Effector CD4-positive, alpha-beta T cell (primary cell): ENCODE results near the gene MYMX.
"Not testable (repeated sequence)": the region's sequence is repeated elsewhere in the genome, so short reads cannot be mapped to it uniquely, and the experiment has no call there.

Experiments used
- DNase-seq: peaks from one replicate; pipeline ENCODE4 v3.0.0-alpha.2; 2020

Gene MYMX

GRCh38 chr6:44220913-44221290 lies 4.2 kb downstream of the MYMX start:
- no peak for DNase-seq

- peak; percentile 66 for DNase-seq
Observed at GRCh38 chr6:44221291-44221960, 4.7 kb downstream of the MYMX start.

DNA sequence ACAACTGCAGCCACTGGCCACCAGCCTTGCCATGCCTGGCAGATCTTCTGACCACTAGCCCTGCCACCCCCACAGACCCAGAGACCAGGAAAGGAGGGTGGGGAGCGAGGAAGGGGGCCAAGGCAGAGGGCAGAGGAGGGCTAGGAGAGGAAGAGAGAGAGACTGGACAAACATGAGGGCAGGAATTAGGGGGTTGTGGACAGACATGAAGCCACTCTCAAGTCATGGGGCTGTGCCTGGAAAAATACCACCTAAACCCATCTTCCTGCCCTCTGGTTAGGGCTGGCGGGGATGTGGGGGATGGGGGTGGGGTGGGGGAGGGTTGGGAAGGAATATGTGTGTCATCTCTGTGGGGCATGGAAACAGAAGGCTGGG lies 5.2 kb downstream of the MYMX start:
- DNase-seq, result no peak

DNA sequence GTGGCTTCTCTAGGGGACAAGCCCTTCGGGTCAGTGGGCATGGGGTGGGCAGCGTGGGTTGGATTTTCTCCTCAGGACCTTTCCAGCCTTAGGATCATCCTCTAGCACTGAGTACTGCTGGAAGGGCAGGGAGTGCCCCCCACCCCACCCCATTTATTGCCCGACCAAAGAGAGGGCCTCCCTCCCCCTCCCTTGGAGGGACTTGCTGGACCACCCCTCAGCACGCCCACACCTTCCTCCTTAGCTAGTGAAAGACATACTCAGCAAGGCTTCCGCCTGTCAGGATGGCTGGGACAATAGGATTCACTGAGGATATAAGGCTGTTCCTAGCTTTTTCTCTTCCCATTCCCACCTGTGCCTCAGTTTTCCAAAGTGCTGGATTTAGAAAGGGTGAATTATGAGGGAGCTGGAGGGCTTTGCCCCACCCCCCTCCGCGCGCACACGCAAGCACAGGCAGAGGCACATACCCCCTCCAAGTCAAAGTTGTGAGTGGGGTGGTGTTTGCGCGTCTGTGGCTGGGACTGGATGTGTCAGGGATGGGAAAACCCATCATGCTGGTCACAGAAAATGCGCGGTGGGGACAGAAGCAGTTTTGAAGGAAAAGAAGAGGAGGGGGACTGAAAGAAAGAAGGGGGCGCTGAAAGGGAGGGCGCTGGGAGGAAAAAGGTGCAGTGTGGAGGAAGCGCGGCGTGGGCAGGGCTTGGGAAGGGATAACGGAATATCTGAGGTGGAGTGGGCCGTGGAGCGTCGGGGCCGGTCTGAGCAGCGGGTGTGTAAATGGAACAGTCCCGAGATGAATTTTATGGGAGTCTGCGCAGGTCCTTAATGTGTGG lies 6.0 kb downstream of the MYMX start:
- no peak for DNase-seq

DNA sequence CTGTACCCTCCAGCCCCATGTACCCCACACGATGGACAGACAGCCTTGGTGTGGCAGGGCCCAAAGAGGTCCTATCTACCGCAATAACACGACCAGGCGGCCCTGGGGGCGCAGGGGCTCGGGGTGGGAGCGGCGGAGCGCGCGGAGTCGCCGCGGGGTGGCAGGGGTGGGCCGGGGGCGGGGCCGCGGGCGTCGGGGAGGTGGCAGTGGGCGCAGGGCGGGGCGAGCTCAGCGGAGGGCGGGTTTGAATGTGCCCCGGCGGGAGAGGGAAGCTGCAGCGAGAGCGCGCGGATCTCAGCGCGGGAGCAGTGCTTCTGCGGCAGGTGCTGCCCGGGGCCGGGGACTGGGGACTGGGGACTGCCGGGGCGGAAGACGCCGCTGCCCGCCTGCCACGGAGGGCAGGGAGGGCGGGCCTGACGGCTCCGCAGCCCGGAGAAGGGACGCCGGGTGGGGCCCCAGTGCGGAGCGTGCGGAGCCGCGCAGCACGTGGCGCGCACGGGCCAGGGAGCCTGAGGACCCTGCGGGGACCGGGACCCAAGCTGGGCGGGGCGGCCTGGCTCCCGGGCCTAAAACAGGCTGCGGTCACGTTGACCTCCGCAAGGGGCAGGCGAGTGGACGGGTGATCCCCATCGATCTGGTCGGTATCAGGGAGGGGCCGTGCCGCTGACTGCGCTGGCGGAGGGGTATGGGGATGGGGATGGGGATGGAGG lies 6.7 kb downstream of the MYMX start, which contains the start of gene SLC29A1:
Gene SLC29A1 (plus strand): TSS at position 277 of the 710 bp plus-strand sequence. CDS start 3,719 bp downstream, outside the sequence.
- DNase-seq, result peak; percentile 80

- DNase-seq, result no peak
Observed at GRCh38 chr6:44224029-44224964, 7.6 kb downstream of the MYMX start.

DNA sequence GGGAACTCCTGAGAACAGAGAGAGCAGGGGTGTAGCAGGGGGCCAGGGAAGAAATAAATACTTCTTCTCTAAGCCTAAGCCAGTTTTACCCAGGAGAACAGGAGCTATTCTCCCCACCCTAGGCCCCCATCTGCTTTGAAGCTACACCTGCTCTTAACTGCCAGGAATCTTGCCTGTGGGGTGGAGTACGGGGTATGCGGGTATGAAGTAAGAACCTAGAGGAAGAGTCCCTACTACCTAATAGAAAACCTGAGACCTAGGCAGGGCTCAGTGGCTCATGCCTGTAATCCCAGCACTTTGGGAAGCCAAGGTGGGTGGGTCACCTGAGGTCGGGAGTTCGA lies 8.2 kb downstream of the MYMX start:
- no peak for DNase-seq

- DNase-seq, result no peak
Observed at GRCh38 chr6:44225579-44226325, 9.0 kb downstream of the MYMX start.

- DNase-seq, result no peak
Observed at GRCh38 chr6:44226368-44227147, 9.8 kb downstream of the MYMX start.

DNA sequence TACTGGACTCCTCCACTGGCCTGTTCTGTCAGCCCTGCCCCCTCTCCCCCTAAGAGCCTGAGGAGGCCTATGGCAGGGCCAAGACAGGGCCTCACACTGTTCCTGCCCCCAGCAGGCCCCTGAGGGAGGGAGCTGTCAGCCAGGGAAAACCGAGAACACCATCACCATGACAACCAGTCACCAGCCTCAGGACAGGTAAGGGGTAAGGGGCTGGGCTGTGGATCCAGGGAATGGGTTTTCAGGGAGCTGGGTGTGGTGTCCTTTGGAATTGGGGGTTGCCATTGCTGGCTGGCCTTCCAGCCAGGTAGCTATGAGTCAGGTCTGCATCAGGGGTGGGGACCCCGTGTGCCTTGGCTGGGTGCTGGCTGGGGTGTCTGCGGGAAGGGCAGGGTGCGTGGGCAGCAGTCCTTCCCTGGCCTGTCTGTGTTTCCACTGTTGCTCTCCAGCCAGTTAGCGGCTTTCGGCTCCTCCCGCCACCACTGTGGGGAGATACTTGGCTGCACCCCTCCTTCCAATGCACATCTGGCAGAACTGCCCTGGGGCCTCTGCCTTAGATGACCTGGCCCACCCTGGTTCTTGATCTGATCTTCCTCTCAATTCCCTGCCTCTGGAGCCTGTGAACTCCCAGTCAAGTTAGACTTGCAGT lies 10.5 kb downstream of the MYMX start:
- no peak for DNase-seq

DNA sequence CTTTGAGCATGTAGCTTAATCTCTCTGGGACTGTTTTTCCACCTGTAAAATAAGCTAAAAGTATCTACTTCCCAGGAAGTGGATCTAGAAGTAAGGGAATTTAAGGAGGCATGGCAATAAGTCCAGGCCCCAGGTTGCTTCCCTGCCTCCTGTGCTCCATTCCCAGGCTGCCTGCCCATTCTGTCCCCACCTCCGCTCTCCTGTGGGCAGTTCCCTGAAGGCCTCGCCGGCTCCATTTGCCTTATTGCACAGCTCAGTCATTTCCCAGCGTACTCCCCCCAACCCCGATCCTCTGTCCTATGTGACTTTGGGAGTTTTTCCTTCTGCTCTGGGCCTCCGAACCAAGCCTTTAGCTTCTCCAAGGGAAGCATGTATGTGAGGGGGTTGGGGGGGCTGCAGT lies 11.3 kb downstream of the MYMX start:
- DNase-seq, result no peak

DNA sequence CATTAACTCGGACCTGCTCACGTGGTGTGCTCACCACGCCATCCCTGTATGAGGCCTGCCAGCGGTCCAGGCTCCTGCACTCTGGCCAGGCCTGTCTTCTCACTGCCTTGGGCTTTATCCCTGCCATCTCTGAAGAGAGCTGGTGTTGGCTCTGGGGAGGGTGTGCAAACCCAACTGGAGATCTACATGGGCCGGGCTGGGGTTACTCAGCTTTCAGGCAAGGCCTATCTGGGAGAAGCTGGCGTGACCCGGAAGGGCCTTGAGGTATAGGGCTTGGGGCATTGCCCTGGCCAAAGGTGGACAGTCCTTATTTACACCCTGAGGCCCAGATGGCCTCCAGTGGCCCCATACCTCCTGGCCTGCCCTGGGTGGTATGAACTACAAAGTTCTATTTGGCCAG lies 11.7 kb downstream of the MYMX start:
- no peak for DNase-seq

DNA sequence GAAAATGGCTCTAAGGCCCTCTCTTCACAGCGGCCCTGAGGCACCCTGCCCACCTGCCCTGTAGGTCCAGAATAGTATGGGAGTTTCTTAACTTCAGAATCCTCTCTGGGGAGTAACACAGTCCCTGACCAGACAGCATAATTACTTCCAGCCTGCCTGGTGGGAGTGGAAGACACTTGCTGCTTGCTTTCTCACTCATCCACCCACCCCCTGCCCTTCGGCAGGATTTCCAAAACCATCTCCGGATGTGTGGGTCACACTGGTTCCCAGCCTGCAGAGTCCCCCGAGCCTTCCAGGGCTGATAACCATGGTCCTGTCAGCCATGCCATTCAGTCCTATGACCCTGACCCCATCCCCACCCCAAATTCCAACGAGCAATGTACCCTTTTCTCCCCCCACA lies 12.1 kb downstream of the MYMX start:
- no peak for DNase-seq

- no peak for DNase-seq
Observed at GRCh38 chr6:44229376-44230033, 12.8 kb downstream of the MYMX start.

- no peak for DNase-seq
Observed at GRCh38 chr6:44230034-44230675, 13.4 kb downstream of the MYMX start.

DNA sequence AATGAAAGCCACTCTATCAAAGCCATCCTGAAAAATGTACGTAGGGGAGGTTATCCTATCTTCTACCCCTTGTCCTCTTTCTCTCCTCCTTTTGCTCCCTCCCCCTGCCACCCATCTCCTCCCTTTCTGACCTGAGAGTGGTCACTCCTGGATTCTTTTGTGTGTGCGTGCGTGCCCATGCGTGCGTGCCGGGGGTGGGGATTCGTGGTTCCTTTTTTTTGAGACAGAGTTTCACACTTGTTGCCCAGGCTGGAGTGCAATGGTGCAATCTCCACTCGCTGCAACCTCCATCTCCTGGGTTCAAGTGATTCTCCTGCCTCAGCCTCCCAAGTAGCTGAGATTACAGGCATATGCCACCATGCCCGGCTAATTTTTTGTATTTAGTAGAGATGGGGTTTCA lies 14.7 kb downstream of the MYMX start:
- DNase-seq, result not testable (repeated sequence)

GRCh38 chr6:44232676-44233566 lies 16.2 kb downstream of the MYMX start:
- no peak for DNase-seq

DNA sequence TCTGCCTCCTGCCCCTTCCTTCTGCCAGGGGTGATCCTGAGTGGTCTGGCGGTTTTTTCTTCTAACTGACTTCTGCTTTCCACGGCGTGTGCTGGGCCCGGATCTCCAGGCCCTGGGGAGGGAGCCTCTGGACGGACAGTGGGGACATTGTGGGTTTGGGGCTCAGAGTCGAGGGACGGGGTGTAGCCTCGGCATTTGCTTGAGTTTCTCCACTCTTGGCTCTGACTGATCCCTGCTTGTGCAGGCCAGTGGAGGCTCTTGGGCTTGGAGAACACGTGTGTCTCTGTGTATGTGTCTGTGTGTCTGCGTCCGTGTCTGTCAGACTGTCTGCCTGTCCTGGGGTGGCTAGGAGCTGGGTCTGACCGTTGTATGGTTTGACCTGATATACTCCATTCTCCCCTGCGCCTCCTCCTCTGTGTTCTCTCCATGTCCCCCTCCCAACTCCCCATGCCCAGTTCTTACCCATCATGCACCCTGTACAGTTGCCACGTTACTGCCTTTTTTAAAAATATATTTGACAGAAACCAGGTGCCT lies 16.9 kb downstream of the MYMX start:
- DNase-seq, result no peak
